ENCODE data around the gene ZSCAN12.
"Not testable (repeated sequence)": the region's sequence is repeated elsewhere in the genome, so short reads cannot be mapped to it uniquely, and the experiment has no call there.

The ZSCAN12 gene

DNA sequence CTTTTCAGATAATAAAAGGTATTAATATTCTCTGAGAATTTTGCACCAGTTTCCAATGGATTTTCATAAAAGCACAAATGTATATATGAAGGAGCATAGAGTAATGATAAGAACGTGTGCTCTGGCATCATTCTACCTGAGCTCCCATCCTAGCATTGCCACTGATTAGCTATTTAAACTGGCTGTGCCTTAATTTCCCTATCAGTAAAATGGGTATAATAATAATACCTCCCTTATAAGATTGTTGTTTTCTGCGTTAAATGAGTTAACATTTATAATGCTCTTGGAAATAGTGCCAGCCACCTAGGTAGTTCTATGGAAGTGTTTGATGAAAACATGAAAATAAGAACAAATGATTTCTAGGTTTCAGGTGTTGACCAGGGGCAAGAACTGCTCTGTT lies 38.6 kb downstream of the ZSCAN12 start:
- no peak for DNase-seq
- Histone ChIP-seq H3K36me3 (peaks cover 35% of the 10 kb centered on the region), H3K27ac (no peak overlapping the region), H3K9me3 (ENCODE audit: severe bottlenecking) (no peaks in the 10 kb centered on the region), H3K4me3 (ENCODE audit: low read depth, low read length) (no peak overlapping the region), H3K27me3 (ENCODE audit: insufficient read depth, low read depth, severe bottlenecking) (no peaks in the 10 kb centered on the region)
- TF ChIP-seq, protein P1, sequence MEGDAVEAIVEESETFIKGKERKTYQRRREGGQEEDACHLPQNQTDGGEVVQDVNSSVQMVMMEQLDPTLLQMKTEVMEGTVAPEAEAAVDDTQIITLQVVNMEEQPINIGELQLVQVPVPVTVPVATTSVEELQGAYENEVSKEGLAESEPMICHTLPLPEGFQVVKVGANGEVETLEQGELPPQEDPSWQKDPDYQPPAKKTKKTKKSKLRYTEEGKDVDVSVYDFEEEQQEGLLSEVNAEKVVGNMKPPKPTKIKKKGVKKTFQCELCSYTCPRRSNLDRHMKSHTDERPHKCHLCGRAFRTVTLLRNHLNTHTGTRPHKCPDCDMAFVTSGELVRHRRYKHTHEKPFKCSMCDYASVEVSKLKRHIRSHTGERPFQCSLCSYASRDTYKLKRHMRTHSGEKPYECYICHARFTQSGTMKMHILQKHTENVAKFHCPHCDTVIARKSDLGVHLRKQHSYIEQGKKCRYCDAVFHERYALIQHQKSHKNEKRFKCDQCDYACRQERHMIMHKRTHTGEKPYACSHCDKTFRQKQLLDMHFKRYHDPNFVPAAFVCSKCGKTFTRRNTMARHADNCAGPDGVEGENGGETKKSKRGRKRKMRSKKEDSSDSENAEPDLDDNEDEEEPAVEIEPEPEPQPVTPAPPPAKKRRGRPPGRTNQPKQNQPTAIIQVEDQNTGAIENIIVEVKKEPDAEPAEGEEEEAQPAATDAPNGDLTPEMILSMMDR (IDR thresholded peaks at IDR 0.05; ENCODE audit: low read depth, low read length) = no peak

DNA sequence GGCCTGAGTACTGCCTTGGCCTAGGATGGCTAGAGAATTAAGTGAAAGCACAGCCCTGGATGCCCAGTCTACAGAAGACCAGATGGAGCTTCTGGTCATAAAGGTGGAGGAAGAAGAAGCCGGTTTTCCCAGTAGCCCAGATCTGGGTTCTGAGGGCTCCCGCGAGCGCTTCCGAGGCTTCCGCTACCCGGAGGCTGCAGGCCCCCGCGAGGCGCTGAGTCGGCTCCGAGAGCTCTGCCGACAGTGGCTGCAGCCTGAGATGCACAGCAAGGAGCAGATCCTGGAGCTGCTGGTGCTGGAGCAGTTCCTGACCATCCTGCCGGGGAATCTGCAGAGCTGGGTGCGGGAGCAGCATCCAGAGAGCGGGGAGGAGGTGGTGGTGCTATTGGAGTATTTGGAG lies 40.0 kb downstream of the ZSCAN12 start:
- not testable (repeated sequence) for H3K9me3 ChIP-seq (ENCODE audit: severe bottlenecking); DNase-seq
- H3K36me3 ChIP-seq = peaks cover 21% of the 10 kb centered on the region

DNA sequence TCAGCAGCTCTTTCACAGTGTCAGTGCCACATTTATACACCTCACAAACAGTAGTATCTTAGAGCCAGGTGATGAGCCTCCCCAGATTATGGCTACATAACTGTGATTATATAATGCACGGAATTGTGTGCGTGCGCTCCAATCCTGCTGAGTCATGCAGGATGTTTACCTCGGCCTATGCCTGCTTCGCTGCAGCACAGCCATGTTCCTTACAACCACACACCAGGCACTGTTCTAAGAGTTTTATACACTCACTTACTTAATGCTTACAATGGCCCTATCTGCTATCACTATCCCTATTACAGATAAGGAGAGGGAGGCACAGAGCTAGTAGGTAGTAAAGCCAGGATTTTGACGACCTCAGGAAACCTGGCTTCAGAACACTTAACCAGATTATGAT lies 42.5 kb downstream of the ZSCAN12 start:
- H3K27me3 ChIP-seq (ENCODE audit: insufficient read depth, low read depth, severe bottlenecking) = no peaks in the 10 kb centered on the region
- DNase-seq = no peak
- no peak overlapping the region for H3K27ac ChIP-seq
- no peak overlapping the region for H3K4me3 ChIP-seq (ENCODE audit: low read depth, low read length)
- TF ChIP-seq, protein P1 (IDR thresholded peaks at IDR 0.05; ENCODE audit: low read depth, low read length) = no peak
- no peaks in the 10 kb centered on the region for H3K9me3 ChIP-seq (ENCODE audit: severe bottlenecking)
- H3K36me3 ChIP-seq = peaks cover 8% of the 10 kb centered on the region

More for the DNA sequence above, 40.0 kb downstream of the ZSCAN12 start:
- H3K4me3 ChIP-seq (ENCODE audit: low read depth, low read length); H3K27ac ChIP-seq; H3K27me3 ChIP-seq (ENCODE audit: insufficient read depth, low read depth, severe bottlenecking): not testable (repeated sequence)

DNA sequence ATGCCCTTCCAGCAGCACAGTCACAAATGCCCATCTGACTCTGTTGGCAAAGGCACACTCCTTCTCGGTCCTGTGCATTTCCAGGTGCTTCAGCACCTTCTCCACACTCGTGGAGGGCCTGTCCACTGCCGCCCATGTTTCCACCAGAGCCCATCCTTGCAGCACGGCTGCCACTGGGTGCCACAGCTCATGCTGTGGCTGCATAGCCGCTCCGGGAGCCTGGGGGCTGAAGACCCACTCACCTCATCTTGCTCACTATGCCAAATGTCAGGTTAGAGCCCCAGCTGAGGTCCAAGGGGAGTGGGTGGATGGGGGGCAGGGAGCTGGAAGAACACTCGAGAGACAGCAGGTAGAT lies 42.9 kb downstream of the ZSCAN12 start:
- peak overlapping the region; percentile 63 for H3K27ac ChIP-seq
- TF ChIP-seq, protein P1 (IDR thresholded peaks at IDR 0.05; ENCODE audit: low read depth, low read length) = no peak
- no peaks in the 10 kb centered on the region for H3K9me3 ChIP-seq (ENCODE audit: severe bottlenecking)
- no peaks in the 10 kb centered on the region for H3K27me3 ChIP-seq (ENCODE audit: insufficient read depth, low read depth, severe bottlenecking)
- DNase-seq = no peak
- H3K4me3 ChIP-seq (ENCODE audit: low read depth, low read length) = no peak overlapping the region
- H3K36me3 ChIP-seq = peaks cover 8% of the 10 kb centered on the region

DNA sequence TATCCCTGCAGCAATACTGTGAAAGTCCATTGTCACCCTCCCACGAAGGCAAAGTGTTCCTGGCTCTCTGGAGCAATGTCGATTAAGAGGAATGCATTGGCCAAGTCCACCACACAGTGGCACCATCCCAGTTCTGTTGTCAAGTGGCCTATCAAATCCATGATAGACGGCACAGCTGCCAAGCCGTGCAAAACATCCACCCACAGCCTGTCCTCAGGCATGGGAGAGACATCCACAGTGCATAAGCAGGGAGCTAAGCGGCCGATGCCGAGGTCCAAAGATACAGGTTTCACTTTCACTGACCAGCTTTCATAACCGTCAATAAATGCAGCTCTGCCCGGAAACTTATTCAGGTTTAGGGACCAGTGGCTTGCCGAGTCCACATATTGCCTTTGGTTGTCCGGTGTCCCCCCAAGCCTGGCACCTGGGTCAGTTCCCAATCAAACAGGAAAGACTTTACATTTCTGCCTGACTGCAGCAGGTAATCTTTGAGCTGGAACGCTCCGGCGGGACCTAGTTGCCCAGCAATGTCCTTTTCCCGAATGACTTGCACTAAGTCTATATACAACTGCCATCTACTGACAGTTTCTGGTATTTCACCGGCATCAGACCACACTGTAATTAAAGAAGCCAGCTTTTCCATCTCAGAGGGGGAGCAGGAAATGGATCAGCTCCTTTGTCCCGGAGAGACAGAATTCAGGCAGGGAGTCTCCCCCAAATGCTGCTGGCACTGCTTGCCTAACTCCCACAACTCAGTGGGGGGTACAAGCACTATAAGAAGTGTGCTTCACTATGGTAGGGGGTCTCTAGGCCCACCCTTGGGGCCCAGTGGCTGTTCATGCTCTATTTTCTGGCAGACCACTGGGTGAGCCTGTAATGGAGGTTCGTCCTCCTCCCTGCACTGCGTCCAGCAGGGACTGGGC lies 43.5 kb downstream of the ZSCAN12 start:
- TF ChIP-seq, protein P1 (IDR thresholded peaks at IDR 0.05; ENCODE audit: low read depth, low read length) = peak; percentile 81
- Histone ChIP-seq H3K36me3 (peaks cover 5% of the 10 kb centered on the region), H3K4me3 (ENCODE audit: low read depth, low read length) (peak overlapping the region; percentile 64), H3K9me3 (ENCODE audit: severe bottlenecking) (no peaks in the 10 kb centered on the region), H3K27ac (peak overlapping the region; percentile 63), H3K27me3 (ENCODE audit: insufficient read depth, low read depth, severe bottlenecking) (no peaks in the 10 kb centered on the region)
- peak; percentile 92 for DNase-seq

DNA sequence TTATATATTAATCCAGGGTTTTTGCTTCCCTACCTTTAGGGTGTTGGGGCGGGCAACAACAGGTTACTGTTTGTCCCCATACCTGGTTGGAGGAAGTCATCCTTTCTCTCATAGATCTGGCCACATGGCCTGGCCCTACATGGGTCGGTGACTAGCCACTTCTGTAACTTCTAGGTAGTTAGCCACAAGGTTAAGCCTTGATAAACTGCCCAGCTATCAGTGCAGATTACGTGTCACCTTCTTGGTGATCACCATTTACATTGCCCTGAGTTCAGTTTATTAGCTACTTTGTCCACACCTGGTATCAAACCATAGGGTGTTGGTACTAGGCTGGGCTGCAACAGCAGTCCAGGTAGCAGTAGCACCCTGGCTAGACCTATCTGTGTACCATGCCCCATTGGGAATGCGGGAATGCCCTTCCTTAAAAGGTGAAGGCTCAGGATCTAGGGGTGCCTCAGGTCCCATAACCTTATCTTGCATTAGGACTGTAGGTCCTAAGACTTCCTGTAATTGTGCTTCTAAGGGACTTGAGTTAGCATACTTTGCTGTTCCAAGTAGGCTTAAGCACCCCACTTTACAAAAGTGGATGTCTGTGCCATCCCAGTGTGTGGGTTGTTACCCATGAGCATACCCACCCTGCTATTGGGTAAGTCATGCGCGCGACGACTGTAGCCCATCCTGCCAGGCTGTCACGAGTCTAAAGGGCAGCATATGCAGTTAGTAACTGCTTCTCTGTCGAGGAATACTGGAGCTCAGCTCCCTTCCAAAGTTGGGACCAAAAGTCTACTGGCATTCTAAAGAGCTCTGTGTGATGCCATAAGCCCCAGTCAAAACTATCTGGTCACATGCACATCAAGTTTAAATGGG lies 44.6 kb downstream of the ZSCAN12 start:
- no peak overlapping the region for H3K4me3 ChIP-seq (ENCODE audit: low read depth, low read length)
- no peaks in the 10 kb centered on the region for H3K36me3 ChIP-seq
- TF ChIP-seq, protein P1 (IDR thresholded peaks at IDR 0.05; ENCODE audit: low read depth, low read length) = no peak
- no peak overlapping the region for H3K27ac ChIP-seq
- no peaks in the 10 kb centered on the region for H3K9me3 ChIP-seq (ENCODE audit: severe bottlenecking)
- DNase-seq = no peak
- H3K27me3 ChIP-seq (ENCODE audit: insufficient read depth, low read depth, severe bottlenecking) = no peaks in the 10 kb centered on the region
